Left colon (tissue), 2 donors: ENCODE results near the gene EPHB1. TPM values are rescaled to one million over a fixed set of nuclear protein-coding genes. Genes with fewer than 3 reads are reported as not detected.

Experiments
- ATAC-seq: fragments of 200-7000 bp; cut with Tn5 transposase; one replicate; pipeline ENCODE4 v1.9.1; 2020; ENCODE audit warnings: mild to moderate bottlenecking, moderate library complexity
- DNase-seq, 2 donors: peaks; one replicate each; pipeline ENCODE4 v3.0.0-alpha.2; 2020
- intact Hi-C, 2 donors: fragments of 100-400 bp; cut with DNase I in 1 of 2; cut with micrococcal nuclease in 1 of 2; formaldehyde crosslinking; loops; one replicate each; pipeline versions ENCODE4 v1.11.2 to v1.14.0; 2022; cut with DNase I, micrococcal nuclease
- total RNA-seq, 2 donors: library from RNA; stranded (reverse); fragmentation: NEBNext Ultra II Directional; extraction: Animal tissue kit (Norgen Biotek cat#: 25700); gene quantifications; one replicate each; pipeline ENCODE4 v1.2.1, GENCODE V29; 2021
- donor health status: DM: no; HTN: no; CAD: no.
- donor health status: DM: yes; HTN: yes; CAD: no.

EPHB1 gene
- total RNA-seq, 2 donors from 2014 or later = 0.31 to 1.1 TPM

DNA sequence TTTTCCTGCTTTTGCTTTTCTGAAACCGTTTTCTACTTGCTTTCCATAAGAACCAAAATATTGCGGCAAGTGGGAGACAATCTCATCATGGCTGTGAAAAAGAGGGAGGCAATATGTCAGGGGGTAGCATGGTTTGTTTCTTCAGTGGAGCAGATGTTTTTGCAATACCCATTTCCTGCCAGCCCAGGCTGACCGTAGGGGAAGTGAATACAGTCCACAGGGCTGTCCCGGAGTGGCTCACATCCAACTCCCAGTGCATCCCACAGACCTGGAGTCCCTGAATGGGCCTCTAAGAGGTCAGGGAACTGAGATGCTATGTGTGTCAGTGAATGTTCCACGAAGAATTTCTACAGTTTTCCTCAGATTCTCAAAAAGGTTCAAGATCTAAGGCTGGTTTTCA, 69.6 kb downstream of the EPHB1 start:
- ATAC-seq (no peak), DNase-seq (no peak)
- intact Hi-C loops = no loop called here

DNA sequence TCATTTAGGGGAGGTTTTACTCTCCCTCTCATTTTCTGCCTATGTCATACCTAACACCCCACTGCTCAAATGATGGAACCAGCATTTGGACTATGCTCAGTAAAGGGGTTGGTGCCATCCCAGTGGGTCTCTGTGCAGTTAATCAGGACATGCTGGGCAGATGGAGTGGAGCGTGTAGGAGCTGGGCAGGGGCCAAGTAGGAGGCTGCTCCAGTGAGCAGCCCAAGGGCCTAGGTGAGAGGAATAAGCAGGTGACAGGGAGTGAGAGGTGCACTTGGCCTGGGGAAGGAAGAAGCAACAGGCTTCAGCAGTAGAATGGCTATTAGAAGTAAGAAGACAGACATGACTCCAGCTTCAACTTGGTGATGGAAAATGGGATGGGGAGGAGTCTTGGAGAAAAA, 72.2 kb downstream of the EPHB1 start:
- ATAC-seq (no peak), DNase-seq (no peak)
- intact Hi-C loops = no loop called here

DNA sequence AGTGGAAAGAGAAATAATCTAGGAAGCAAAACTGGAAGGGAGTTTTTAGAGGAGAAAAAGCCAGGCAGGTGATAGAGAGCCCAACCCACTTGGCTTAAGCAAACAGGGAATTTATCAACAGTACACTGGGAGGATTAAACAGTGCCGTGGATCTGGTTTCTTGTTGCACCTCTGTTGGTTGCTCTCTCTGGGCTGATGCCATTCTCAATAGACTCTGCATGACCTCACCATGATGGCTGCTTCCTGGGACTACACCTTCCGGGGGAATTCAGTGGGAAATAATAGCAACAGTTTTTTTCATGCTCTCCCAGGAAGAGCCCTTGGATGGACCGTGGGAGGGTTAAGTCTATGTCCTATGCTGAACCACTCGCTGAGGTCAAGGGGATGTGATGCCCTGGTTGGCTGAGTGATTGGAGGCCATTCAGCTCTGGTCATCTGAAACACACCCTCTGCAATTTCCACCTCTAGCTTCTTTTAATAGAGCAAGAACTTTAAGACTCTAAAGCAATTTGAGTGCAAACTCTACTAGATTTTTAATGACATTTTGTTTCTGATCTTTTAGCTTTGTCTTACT, 74.2 kb downstream of the EPHB1 start:
- no peak for ATAC-seq
- intact Hi-C loops = no loop called here
- no peak for DNase-seq

DNA sequence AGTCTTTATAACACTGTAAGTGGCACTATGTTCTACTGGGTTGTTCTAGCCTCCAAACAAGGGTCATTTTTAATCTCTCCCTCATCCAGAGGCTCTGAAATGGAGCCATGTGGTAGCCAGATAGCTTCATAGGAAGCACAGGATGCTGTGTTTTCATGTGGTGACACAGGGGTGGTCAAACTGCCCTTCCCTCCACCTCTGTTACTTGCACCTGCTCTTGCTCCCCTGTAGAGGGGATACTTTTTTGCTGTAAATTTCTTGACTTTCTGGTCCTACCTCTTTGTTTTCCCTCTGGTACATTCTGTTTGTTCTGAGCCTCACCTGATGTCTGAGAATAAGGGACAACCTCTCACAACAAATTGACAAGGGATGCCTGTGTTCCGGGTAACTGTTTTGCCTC, 76.8 kb downstream of the EPHB1 start:
- no peak for DNase-seq
- ATAC-seq = no peak
- intact Hi-C loops = no loop called here

DNA sequence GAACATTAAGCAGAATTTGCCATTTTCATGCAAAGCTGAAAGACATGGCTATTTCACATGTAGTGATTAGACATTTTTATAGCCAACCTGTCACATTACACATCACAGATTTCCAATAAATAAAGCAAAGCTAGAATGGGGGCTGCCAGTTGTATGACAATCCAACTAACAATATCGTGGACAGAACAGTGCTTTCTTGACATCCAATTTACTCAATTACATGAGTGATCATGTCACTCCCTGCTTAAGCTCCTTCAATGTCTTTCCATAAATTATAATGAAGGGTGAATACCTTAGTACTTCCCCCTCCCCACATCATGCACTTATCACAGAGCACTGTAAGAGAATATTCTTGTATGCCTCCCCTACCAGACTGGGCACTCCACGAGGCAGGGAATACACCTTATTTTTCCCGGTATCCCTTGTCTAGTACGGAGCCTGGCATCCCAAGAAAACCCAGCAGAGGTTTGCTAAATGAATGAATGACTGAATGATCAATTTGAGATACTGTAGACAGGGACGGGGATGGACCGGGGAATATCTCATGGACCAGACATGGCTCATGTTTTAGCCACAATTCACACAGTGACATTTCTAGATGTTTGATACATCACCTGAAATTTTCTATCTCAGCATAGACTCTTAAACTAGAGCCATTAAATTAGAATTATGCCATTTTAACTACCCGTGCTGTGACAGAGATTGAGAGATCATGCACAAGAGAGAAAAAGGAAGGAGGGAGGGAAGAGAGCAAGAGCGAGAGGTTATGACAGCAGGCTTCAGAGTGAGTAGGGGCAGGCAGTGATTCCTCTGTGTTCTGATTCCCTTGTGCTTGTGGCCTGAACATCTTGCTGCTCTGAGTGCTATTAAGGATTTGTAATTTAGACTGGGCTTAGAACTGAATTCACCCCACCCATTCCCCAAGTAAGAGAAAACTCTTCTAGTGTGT, 77.7 kb downstream of the EPHB1 start:
- ATAC-seq (no peak), DNase-seq (no peak)

DNA sequence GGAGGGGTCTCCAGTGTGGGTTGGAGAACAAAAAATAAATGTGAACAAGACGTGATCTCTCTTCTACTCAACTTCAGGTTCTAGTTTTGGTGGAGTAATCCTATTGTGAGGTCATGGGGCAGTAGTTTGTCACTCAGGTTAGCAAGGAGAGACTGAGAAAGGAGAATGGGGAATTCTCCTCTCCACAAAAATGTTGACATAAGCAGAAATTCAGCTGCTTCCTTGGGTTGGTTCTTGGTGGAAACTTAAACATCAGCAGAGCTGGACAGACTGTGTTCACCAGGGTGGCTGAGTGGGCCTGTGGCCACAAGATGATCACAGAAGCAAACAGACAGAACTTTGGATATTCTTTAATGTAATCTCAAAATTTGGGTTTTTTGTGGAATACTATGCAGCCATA, 78.7 kb downstream of the EPHB1 start:
- ATAC-seq = no peak
- intact Hi-C loops = no loop called here
- DNase-seq = no peak

More for the DNA sequence above, 77.7 kb downstream of the EPHB1 start:
- intact Hi-C loops = no loop called here

DNA sequence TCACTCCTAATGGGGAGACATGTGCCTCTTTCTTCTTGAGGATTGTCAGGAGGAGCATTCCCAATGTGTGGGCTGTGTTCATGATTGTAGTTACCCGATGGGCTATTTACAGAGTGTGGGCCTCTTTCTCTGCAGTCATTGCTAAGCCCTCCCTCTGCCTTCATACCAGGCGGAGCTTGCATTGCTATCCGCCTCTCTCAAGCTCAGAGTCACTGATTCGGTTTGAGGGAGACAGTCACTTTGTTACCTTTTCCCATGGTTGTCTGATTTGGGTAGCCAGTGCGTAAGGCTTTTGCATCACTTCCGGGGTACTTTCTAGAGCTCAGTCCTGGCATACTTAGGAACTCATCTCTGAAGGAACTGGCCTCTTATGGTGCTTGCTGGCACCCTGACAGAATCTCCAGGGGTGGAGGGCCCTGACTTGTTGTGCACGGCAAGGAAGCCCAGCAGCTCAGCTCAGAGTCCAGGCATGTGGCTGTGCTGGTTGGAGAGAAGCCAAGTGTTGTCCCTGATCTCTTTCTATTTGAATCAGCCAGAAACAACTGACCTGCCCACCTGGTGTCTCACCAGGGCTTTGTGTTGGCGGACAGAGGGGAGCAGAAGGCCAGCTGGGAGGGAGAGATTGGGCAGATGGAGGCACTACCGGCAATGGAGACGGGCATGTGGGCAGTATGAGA, 79.8 kb downstream of the EPHB1 start:
- ATAC-seq (no peak), DNase-seq (no peak)
- intact Hi-C loops = no loop called here

DNA sequence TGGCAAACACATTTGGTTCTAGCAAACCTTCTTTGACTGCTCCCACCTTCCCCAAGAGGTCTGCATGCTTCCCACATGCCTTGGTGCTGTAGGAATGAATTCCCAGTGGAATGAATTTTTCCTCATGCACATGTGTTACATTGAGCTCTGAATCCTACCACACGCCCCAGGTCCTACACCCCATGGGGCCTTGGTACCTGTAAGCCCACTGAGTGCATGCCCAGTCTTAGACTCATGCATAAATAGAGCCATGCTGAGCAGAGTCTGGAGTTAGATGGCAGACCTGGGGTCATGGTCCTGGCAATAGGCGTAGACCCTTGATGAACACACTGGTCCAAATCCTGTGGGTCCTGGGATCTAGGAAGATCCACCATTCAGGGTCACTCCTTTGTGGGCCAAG, 81.8 kb downstream of the EPHB1 start:
- intact Hi-C loops = no loop called here
- no peak for ATAC-seq
- DNase-seq = no peak

DNA sequence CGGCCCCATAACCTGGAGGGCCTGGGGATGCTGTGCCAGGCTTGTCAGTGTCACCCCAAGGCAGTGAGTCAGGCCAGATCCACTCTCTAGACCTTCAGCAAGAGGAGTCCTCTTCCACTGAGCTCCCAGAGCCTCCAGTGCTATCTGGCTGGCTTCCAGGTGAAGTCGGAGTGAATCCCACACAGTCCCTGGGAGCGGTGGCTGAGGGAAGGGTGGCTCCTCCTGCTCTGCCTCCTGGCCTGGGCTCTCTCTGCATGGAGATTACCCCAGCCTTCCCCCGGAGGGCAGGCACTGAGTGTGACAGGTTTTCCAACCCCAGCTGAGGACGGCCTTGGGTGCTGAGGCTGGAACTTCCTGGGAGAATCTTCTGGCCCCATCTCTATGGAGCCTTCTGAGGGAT, 82.7 kb downstream of the EPHB1 start:
- intact Hi-C loops = no loop called here
- no peak for ATAC-seq
- no peak for DNase-seq

DNA sequence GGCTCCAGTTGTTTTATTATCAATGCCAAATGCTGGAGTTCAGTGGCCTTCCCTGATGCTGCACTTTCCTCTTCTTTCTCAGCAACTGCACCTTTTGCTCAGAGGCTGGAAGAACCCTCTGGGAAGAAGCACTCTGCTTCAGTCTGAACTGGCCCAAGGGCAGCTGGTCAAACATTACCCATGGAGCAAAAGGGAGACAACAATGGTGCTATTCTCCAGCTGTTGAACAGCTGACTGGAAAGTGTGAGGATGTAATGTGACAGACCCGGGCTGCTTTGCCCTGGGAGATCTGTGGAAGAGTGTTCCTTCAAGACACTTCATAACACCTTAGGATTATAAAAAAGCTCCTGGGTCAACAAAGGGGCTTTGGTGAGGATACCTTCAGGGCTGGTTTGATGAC, 84.9 kb downstream of the EPHB1 start:
- intact Hi-C loops = no loop called here
- DNase-seq (no peak), ATAC-seq (no peak)

DNA sequence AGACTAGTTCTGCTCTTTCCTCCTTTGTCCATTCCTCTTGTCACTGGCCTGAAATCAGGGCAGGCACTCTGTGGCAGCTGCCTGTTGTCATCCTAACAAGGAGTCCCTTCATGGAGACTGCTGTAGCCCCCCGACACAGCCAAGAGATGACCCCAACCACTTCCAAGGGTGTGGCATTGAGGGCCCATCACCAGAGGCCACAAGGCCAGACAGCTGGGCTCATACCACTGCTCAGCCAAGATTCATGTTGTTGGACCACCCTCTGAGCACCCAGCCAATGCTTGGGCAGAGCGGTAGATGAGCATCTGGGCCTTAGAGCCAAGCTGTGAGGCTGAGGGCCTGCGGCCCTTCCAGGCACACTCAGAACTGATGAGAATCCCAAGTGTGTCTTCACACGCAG, 85.4 kb downstream of the EPHB1 start:
- intact Hi-C loops = no loop called here

DNA sequence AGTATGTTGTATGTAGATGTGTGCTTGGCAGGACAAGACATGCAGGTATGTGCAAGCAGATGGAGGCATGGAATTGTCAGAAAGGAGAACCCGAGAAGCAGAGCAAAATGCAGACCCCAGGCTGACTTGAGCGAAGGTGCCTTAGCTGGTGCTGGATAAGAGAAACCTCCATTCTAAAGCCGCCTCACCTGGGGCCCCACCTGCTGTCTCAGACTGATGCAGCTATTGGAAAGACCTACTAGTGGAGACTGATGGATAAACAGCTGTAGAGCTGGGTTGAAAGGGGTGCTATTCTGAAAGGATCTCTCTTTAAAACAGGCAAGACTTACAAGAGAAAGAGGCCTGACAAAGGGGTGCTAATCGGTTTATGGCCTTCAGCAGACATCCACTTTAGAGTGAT, 86.2 kb downstream of the EPHB1 start:
- intact Hi-C loops = no loop called here
- ATAC-seq (no peak), DNase-seq (no peak)

More for the DNA sequence above, 85.4 kb downstream of the EPHB1 start:
- ATAC-seq = no peak
- no peak for DNase-seq

DNA sequence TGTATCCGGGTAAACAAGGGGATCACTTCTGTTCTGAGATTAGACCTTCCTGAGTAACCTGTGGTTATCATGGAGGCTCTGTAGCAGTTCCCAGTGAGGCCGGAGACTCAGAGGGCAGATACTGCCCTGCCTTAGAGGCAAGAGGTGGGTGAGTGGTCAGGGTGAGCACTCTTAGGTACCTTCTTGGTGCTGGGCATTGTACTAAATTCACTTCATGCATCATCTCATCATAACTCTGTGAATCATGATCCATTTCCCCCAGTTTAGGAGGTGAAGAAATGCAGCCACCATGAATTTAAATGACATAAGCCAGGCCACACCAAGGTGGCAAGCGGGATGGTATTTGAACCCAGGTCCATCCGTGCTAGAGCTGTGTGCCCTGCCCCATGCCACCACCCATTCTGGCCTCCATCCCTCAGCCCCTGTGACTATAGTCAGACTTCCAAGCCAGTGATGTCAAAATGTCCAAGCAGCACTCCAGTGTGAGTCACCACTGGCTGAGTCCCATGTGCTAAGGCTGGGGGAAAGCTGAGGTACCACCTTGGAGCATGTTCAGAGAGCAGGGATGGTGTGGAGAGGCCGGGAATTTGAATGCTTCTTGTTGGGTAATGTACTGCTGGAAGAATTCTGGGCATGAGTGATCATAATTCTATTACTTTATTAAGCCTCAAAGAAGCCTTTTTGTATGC, 88.8 kb downstream of the EPHB1 start:
- DNase-seq (no peak), ATAC-seq (no peak)
- intact Hi-C loops = no loop called here

DNA sequence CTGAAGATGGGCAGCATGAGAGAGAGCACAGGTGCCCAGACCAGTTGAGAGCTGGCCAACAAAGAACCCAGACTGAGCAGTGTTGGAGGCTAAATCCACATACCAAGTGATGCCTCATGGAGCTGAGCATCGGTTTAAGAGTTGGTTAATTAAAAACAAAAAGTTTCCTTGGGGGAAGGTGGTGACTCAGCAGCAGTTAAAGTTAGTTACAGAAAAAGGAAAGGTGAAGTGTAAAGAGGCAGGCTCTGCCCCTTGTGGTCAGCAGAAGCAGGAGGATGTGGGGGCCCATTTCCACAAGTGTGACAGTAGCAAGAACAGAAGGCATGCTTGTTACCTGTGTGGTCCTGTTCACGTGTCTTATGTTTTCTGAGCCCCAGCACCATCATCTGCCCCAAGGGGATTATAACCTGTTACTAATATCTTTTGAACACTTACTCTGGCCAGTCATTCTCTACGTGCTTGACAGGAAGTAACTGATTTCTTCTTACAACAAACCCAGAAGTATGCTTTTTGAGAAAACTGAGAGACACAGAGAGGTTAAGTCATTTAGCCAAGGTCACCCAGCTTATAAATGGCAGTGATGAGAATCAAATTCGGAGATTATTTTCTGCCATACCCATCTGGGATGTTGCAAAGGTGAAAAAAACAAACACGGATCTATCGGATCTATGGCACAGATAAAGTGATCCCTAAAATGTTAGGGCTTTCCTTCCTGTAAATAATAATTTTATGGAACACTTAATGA, 91.0 kb downstream of the EPHB1 start:
- ATAC-seq (no peak), DNase-seq (no peak)
- intact Hi-C loops = no loop called here

DNA sequence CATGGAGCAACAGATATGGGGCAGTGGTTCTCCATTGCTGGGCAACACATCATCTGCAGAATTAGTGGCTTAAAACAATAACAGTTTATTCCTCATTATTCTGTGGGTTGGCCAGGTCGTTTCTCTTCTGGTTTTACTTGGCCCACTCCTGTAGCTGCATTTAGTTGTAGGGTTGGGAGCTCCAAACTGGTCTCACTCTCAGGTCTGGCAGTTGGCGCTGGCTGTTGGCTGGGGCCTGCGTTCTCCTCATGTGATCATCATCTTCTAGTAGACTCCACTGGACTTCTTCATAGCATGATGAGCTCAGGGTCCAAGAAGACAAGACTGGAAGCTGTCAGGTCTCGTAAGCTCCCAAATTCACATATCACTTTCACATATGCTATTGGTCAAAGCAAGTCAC, 91.9 kb downstream of the EPHB1 start:
- no peak for DNase-seq
- no peak for ATAC-seq
- intact Hi-C loops = no loop called here

DNA sequence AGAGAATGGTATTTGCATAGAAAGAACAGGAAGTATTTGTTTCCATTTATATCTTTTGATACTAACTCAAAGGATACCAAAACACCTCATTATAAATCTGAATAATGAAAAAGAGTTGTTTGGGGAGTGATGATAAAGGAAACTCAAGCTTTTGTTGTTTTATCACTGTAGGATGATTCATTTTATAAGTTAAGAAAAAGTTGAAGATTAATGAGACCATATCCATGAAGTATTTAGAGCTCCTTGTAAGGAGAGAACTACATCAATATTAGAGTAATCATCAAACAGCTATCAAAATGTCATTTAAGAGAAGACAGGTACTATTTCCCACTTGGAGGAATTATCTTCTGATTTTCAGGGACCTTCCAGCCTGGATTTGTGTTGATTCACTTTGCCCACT, 92.5 kb downstream of the EPHB1 start:
- ATAC-seq (no peak), DNase-seq (no peak)
- intact Hi-C loops = no loop called here

DNA sequence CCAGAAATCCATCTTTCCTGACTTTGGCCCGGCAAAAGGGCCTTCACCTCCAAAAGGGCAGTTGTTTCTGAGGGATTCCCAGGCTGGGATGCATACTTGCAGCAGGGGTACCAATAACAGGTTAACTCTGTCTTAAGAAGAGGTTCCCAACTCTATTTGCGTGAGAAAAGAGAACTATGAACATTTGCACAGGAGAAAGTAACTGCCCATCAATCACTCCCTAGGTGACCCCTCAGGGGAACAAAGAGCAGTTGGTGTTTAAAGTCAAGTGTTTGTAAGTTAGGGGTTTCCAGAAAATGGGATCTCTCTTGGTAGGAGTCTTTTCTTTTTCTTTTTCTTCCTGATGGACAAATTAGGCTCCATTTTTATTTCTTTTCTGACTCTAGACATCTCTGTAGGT, 97.3 kb downstream of the EPHB1 start:
- ATAC-seq = no peak
- no peak for DNase-seq
- intact Hi-C loops = no loop called here

DNA sequence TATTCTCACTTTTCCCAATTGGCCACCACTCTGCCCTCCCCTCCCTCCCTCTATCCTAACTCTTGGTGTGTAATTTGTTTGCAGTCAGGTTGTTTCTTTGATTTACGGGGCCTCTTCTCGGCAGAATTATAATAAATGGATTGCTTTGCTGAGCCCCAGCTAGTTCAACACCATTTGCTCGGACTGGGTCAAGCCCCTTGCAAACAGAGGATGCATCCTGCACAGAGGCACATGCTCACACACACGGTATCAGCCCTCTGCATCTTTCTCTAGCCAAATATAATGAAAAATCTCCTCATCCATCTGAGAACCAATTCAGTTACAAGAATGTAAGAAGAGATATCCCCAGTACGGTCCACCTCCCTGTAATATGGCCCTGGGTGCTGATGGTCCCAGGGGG, 97.7 kb downstream of the EPHB1 start:
- ATAC-seq = no peak
- intact Hi-C loops = no loop called here
- DNase-seq = no peak

DNA sequence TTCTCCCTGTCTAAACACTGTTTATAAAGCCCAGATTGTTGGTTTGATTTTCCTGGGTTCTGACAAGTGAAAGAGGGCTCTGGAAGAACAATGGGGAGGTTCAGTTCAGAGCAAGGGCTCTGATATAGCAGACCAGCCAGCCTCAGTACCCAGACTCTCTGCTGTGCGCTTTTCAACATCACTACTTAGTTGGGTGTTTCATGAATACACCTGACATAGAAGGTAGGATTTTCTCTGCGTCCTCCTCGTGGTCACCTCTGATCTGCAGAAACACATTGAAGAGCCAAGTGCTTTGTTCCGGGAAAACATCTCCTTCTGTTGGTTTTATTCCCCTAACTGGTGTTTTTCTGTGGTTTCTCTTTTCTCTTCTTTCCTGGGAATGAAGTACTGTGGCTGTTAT, 99.5 kb downstream of the EPHB1 start:
- intact Hi-C loops = no loop called here
- no peak for DNase-seq
- no peak for ATAC-seq
